ENCODE data around the gene VASH1. TPM values are rescaled to one million over a fixed set of nuclear protein-coding genes. Genes with fewer than 3 reads are reported as not detected.

The VASH1 gene
- total and polyA plus RNA-seq, 2 experiments from 2014 or later: 0.78 to 2.8 TPM

- peaks cover 6% of the 10 kb centered on the region; the same call in 1 of the 2 replicates for H3K9me2 ChIP-seq (ENCODE audit: insufficient read depth)
- peaks cover 10% of the 10 kb centered on the region for H3K4me1 ChIP-seq (ENCODE audit: insufficient read depth)
- ATAC-seq (no peak), DNase-seq (ENCODE audit: low spot score) (no peak)
- H3K79me2 ChIP-seq (replicated peaks; ENCODE audit: insufficient read depth): peaks cover 16% of the 10 kb centered on the region
- H3K27ac ChIP-seq (ENCODE audit: low read depth): no peak overlapping the region
- no peaks in the 10 kb centered on the region; the same call in 2 of the 3 replicates for H3K36me3 Mint-ChIP-seq (ENCODE audit: low read depth)
- H3K27me3 ChIP-seq (ENCODE audit: insufficient read depth): no peaks in the 10 kb centered on the region
- no peaks in the 10 kb centered on the region for H3K36me3 ChIP-seq (ENCODE audit: insufficient read depth)
- no peak overlapping the region for H3K27ac Mint-ChIP-seq
- H3K27me3 Mint-ChIP-seq (ENCODE audit: insufficient read depth, low read depth, poor library complexity): no peaks in the 10 kb centered on the region
- no peak overlapping the region for H3K4me2 ChIP-seq
- TF ChIP-seq, protein P1, sequence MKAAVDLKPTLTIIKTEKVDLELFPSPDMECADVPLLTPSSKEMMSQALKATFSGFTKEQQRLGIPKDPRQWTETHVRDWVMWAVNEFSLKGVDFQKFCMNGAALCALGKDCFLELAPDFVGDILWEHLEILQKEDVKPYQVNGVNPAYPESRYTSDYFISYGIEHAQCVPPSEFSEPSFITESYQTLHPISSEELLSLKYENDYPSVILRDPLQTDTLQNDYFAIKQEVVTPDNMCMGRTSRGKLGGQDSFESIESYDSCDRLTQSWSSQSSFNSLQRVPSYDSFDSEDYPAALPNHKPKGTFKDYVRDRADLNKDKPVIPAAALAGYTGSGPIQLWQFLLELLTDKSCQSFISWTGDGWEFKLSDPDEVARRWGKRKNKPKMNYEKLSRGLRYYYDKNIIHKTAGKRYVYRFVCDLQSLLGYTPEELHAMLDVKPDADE (IDR thresholded peaks at IDR 0.05): no peak
- no peak for TF ChIP-seq ZNF331 (CRISPR knock-in tag; IDR thresholded peaks at IDR 0.05; ENCODE audit: low read depth)
- TF ChIP-seq STAT1 (IDR thresholded peaks at IDR 0.05; ENCODE audit: unreplicated experiment): no peak
- TF ChIP-seq JUNB (IDR thresholded peaks at IDR 0.05; ENCODE audit: unreplicated experiment): no peak
- no peak for TF ChIP-seq EZH2 (IDR thresholded peaks at IDR 0.05; ENCODE audit: low read depth, unreplicated experiment)
- no peak for TF ChIP-seq CREB1 (CRISPR knock-in tag; IDR thresholded peaks at IDR 0.05; ENCODE audit: low read depth)
- TF ChIP-seq POLR2AphosphoS5 (IDR thresholded peaks at IDR 0.05; ENCODE audit: low read depth): no peak
- no peak for TF ChIP-seq EZH2phosphoT487 (IDR thresholded peaks at IDR 0.05; ENCODE audit: unreplicated experiment)
- no peak for TF ChIP-seq CTCF (conservative IDR thresholded peaks at IDR 0.05; ENCODE audit: low read depth in 2 of 2)
- TF ChIP-seq NANOG (IDR thresholded peaks at IDR 0.05; ENCODE audit: borderline replicate concordance): no peak
- no peak for TF ChIP-seq REST (IDR thresholded peaks at IDR 0.05; ENCODE audit: unreplicated experiment)
- TF ChIP-seq, protein P2, sequence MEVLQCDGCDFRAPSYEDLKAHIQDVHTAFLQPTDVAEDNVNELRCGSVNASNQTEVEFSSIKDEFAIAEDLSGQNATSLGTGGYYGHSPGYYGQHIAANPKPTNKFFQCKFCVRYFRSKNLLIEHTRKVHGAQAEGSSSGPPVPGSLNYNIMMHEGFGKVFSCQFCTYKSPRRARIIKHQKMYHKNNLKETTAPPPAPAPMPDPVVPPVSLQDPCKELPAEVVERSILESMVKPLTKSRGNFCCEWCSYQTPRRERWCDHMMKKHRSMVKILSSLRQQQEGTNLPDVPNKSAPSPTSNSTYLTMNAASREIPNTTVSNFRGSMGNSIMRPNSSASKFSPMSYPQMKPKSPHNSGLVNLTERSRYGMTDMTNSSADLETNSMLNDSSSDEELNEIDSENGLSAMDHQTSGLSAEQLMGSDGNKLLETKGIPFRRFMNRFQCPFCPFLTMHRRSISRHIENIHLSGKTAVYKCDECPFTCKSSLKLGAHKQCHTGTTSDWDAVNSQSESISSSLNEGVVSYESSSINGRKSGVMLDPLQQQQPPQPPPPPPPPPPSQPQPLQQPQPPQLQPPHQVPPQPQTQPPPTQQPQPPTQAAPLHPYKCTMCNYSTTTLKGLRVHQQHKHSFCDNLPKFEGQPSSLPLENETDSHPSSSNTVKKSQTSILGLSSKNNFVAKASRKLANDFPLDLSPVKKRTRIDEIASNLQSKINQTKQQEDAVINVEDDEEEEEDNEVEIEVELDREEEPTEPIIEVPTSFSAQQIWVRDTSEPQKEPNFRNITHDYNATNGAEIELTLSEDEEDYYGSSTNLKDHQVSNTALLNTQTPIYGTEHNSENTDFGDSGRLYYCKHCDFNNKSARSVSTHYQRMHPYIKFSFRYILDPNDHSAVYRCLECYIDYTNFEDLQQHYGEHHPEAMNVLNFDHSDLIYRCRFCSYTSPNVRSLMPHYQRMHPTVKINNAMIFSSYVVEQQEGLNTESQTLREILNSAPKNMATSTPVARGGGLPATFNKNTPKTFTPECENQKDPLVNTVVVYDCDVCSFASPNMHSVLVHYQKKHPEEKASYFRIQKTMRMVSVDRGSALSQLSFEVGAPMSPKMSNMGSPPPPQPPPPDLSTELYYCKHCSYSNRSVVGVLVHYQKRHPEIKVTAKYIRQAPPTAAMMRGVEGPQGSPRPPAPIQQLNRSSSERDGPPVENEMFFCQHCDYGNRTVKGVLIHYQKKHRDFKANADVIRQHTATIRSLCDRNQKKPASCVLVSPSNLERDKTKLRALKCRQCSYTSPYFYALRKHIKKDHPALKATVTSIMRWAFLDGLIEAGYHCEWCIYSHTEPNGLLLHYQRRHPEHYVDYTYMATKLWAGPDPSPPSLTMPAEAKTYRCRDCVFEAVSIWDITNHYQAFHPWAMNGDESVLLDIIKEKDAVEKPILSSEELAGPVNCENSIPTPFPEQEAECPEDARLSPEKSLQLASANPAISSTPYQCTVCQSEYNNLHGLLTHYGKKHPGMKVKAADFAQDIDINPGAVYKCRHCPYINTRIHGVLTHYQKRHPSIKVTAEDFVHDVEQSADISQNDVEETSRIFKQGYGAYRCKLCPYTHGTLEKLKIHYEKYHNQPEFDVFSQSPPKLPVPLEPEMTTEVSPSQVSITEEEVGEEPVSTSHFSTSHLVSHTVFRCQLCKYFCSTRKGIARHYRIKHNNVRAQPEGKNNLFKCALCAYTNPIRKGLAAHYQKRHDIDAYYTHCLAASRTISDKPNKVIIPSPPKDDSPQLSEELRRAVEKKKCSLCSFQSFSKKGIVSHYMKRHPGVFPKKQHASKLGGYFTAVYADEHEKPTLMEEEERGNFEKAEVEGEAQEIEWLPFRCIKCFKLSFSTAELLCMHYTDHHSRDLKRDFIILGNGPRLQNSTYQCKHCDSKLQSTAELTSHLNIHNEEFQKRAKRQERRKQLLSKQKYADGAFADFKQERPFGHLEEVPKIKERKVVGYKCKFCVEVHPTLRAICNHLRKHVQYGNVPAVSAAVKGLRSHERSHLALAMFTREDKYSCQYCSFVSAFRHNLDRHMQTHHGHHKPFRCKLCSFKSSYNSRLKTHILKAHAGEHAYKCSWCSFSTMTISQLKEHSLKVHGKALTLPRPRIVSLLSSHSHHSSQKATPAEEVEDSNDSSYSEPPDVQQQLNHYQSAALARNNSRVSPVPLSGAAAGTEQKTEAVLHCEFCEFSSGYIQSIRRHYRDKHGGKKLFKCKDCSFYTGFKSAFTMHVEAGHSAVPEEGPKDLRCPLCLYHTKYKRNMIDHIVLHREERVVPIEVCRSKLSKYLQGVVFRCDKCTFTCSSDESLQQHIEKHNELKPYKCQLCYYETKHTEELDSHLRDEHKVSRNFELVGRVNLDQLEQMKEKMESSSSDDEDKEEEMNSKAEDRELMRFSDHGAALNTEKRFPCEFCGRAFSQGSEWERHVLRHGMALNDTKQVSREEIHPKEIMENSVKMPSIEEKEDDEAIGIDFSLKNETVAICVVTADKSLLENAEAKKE (CRISPR knock-in tag; IDR thresholded peaks at IDR 0.05): no peak
- no peak for TF ChIP-seq ZNF114 (CRISPR knock-in tag; IDR thresholded peaks at IDR 0.05)
- H4K20me1 ChIP-seq (replicated peaks; ENCODE audit: insufficient read depth): no peaks in the 10 kb centered on the region; the same call in 1 of the 2 replicates
- no peaks in the 10 kb centered on the region for H3F3A ChIP-seq (replicated peaks; ENCODE audit: low read depth)
- H3K4me1 Mint-ChIP-seq: peaks cover 16% of the 10 kb centered on the region
- H3K4me3 Mint-ChIP-seq: no peak overlapping the region
- no peak overlapping the region for H3K4me3 ChIP-seq
- 0 out of 2 replicates have a peak overlapping the region, but pooled peaks have one; percentile 23 for H2AFZ ChIP-seq
- H3K9me3 Mint-ChIP-seq: no peaks in the 10 kb centered on the region; the same call in 2 of the 3 replicates
These were observed 53.7 kb downstream of the VASH1 start for GRCh38 chr14:76814726-76815645.
